ENCODE data around the gene KRTAP10-9.
"Not testable (repeated sequence)": the region's sequence is repeated elsewhere in the genome, so short reads cannot be mapped to it uniquely, and the experiment has no call there.

KRTAP10-9 gene

DNA sequence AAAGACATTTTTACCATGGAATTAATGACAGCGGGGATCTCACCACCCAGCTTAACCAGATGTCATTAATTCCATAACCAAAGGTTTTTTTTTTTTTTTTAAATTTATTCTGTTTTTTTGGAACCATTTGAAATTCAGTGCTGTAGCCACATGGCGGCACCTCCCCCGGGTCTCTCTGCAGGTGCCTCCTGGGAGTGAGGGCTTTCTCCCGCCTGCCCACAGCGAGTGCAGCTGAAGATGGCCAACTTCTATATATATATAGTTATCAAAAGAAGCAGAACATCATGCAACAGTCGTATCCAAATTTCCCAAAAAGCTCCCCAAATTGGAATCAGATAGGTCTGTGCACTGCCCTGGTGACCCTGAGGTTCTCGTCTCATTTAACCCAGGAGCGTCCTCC, 11.4 kb upstream of the KRTAP10-9 start:
- no peak for DNase-seq (ENCODE audit: low read depth)

DNA sequence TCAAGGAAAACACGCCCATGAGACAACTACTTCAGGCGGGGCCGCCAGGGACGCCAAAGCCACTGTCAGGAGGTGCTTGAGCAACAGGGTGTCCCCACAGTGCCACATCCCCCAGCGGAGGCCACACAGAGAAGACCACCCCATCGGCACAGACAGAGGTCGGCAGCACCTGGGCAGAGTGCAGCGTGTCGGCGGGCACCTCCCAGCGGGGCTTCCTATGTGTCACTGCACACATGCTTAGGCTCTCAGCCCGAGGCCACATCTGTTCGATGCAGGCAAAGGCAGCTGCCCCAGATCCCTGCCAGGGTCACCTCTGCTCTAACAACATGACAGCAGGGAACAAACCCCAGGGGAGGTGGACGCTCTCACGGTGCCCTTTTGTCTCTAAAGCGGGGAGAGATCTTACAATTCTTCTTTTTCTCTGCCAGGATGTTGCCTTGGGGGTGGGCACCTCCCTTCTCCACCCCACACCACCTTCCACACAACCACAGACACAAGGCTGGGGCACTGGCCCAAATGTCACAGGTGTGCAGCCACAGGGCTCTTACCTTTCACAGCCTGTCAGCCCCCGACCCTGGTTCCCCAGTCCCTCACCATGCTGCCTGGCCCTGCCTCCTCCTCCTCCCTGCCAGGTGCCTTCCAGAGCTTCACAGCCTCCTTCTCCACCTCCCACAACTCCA, 10.8 kb upstream of the KRTAP10-9 start:
- no peak for DNase-seq (ENCODE audit: low read depth)

DNA sequence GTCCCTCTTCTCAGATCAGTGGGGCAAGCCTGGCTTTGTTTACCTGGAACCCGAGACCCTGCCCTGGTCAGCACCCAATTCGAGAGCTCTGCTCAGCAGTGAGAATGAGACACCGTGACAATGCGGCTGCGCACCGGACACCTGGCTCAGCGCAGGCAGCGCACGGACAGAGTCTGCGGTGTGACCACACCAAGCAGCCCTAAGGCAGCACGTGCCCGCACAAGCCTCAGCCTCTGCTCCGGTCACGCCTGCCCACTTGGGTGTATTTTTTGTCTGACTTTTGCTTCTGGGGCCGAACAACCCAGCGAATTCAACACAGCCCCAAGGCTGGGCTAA, 10.3 kb upstream of the KRTAP10-9 start:
- no peak for DNase-seq (ENCODE audit: low read depth)

DNA sequence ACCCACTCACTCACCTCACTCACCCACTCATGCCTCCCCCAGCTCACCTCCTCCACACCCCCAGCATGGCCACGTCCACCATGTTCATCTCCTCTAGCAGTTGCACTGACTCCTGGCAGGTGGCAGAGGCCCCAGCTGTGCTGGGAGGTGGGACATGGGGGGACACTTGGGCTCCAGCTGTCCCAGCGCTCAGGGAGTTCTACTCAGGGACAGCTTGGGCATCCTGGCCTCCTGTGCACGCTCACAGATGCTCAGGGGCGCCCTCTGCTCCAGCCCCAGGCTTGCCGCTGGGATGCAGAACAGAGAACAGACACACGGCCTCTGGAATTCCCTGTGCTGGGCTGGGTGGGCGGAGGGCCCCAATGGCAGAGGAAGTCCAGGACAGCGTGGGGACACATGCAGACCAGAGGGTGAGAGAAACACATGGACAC, 9.8 kb upstream of the KRTAP10-9 start:
- DNase-seq (ENCODE audit: low read depth), result no peak

DNA sequence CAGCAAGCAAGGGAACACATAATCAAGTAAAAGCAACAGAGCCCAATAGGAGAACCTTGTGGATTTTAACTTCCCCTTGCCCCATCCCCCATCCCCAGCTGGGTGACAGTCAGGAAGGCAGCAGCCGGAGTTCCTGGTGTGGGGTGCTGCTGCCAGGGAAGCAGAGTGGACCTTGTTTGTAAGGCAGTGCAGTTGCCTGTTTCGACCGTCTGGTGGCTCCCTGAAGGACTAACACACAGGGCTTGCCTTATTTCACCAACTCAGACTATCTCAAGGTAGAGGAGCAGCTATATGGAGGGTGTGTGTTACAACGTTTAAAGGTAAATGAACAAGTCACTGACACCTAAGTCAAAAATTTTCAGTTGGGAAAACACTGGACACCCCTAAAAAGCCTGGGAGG, 8.4 kb upstream of the KRTAP10-9 start:
- DNase-seq (ENCODE audit: low read depth), result no peak

DNA sequence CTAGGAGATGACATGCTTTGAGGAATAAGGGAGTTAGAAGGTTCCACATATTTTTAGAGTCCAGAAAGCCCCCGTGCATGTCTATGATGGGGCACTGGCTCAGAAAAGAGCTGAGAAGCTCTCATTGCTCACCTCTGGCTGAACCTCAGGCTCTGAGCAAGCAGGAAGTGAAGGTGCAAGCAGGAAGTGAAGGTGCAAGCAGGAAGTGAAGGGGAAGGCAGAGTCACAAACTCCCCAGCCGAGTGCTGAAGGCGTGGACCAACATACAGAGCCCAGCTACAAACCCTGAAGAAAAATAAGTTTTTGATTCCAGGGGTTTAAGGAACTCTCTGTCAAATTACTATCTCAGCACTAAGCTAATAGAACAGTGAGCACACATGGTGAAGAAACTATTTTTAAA, 8.0 kb upstream of the KRTAP10-9 start:
- DNase-seq (ENCODE audit: low read depth), result no peak

DNA sequence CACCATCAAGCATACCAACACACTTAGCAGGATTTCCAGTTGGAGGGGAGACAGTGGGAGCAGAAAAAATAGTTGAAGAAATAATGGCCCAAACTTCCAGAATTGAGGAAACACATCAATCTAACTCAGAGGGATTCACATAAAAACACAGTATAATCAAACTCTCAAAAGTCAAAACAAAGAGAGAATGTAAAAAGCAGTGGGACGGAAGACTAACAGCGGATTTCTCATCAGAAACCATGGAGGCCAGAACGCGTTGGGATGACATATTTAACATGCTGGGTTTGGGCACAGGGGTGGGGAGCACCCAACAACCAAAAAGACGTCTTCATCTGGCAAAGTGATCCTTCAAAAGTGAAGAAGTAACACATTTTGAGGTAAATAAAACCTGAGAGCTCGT, 7.0 kb upstream of the KRTAP10-9 start:
- DNase-seq (ENCODE audit: low read depth), result no peak

DNA sequence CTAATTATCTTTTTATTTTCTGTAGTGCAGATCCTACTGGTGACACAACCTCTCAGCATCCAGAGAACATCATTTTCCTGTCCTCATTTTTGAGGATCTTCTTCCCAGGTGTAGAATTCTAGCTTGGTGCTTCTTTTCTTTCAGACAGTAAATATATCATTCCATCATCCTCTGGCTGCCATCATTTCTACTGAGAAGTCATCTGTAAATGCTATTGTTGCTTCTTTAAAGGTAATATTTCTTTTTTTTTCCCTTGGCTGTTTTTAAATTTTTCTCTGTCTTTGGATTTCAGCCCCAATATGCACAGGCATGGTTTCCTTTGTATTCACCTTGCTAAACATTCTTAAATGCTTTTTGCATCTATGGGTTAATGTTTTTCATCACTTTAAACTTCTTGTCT, 3.3 kb upstream of the KRTAP10-9 start:
- DNase-seq (ENCODE audit: low read depth), result no peak

DNA sequence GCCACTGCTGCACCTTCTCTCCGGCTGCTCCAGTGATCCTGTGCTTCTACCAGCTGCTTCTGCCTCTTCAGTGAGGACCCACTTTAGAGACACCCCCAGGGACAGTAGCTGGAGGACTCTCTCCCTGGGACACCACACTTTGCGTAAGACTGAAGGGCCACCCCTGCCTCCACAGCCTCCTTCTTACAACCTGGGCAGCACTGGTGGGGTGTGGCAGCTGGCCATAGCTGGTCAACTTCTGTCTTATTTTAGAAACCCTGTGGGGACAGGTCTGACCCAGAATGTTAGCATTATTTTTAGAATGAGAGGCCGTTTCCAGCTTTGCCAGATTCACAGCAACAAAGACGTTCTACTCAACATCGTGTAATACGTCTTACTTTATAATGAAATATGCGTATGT, 1.1 kb upstream of the KRTAP10-9 start:
- no peak for DNase-seq (ENCODE audit: low read depth)

DNA sequence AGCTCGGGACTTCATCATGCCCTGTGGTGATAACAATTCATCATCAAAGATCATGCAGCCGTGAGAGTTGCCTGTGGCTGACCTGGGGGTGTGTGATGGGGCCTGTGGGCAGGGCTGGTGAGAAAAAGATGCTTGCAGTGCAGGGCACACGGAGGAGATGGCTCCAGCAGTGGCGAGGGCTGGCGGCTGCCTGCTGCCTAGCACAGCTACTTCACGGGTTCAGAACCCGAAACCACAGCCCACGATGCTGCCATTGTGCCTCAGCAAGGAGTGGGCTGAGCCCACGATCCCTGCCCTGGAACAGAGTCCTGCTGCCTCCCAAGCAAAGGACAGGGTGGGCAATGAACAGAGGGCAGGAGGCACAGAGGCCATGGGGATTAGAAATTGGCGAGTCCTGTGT, 631 bp upstream of the KRTAP10-9 start:
- DNase-seq (ENCODE audit: low read depth), result no peak

DNA sequence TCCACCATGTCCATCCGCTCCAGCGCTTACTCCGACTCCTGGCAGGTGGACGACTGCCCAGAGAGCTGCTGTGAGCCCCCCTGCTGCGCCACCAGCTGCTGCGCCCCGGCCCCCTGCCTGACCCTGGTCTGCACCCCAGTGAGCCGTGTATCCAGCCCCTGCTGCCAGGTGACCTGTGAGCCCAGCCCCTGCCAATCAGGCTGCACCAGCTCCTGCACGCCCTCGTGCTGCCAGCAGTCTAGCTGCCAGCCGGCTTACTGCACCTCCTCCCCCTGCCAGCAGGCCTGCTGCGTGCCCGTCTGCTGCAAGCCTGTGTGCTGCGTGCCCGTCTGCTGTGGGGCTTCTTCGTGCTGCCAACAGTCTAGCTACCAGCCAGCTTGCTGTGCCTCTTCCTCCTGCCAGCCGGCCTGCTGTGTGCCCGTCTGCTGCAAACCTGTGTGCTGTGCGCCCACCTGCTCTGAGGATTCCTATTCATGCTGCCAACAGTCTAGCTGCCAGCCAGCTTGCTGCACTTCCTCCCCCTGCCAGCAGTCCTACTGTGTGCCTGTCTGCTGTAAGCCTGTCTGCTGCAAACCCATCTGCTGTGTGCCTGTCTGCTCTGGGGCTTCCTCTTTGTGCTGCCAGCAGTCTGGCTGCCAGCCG, 409 bp downstream of the KRTAP10-9 start:
- not testable (repeated sequence) for DNase-seq (ENCODE audit: low read depth)

DNA sequence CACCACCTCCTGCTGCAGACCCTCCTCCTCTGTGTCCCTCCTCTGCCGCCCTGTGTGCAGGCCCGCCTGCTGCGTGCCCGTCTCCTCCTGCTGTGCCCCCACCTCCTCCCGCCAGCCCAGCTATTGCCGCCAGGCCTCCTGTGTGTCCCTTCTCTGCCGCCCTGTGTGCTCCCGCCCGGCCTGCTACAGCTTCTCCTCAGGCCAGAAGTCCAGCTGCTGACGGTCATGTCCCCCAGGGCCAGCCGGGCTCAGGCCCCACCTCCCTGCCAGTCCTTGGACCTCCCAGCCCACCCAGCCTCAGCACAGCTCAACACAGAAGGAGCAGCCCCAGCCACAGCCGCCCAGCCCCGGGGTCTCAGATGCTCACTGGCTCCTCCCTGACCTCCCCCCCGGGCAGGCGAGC, 939 bp downstream of the KRTAP10-9 start:
- DNase-seq (ENCODE audit: low read depth), result not testable (repeated sequence)

DNA sequence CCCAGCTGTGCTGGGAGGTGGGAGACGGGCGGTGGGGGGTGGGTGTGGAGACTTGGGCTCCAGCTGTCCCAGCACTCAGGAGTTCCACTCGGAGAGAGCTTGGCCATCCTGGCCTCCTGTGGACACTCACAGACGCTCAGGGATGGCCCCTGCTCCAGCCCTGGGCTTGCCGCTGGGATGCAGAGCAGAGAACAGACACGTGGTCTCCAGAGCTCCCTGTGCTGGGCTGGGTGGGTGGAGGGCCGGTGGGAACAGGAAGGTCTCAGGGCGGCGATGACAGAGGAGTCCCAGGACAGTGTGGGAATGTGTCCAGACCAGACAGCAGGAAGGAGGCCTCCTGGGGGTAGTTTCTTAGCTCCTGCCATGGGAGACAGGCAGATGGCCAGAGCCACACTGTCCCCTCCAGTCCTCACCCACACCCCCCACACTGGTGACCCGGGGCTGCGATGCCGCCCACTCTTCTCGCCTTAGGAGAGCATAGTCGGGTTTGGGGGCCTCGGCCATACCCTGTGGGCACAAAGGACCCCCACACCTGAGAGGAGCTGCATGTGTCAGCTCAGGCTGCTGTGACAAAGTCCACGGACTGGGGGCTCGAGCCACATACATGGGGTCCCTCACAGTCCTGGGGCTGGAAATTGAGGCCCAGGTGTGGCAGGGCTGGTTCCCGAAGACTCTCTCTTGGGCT, 2.0 kb downstream of the KRTAP10-9 start:
- DNase-seq (ENCODE audit: low read depth), result no peak

DNA sequence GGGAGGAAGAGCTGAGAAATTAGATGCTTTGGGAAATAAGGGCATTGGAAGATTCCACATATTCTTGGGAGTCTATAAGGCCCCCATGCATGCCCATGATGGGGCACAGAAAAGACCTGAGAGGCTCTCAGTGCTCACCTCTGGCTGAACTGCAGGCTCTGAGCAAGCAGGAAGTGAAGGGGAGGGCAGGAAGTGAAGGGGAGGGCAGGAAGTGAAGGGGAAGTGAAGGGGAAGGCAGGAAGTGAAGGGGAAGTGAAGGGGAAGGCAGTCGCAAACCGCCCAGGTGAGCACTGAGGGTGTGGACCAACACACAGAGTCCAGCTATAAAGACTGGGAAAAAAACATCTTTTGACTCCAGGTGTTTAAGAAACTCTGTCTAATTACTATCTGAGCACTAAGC, 3.5 kb downstream of the KRTAP10-9 start:
- no peak for DNase-seq (ENCODE audit: low read depth)

DNA sequence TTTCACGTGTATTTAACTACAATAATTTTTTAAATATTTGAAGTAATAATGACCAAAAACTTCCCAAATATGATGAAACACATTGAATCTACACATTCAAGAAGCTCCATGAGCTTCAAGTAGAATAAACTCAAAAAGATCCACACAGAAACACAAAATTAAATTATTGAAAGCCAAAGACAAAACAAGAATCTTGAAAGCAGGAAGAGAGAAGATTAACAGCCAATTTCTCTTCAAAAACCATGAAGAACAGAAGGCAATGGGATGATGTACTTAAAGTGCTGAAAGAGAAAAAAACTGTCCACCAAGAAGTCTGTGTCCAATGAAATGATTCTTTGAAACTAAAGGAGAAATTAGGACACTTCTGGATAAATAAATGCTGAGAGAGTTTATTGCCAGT, 5.2 kb downstream of the KRTAP10-9 start:
- no peak for DNase-seq (ENCODE audit: low read depth)

DNA sequence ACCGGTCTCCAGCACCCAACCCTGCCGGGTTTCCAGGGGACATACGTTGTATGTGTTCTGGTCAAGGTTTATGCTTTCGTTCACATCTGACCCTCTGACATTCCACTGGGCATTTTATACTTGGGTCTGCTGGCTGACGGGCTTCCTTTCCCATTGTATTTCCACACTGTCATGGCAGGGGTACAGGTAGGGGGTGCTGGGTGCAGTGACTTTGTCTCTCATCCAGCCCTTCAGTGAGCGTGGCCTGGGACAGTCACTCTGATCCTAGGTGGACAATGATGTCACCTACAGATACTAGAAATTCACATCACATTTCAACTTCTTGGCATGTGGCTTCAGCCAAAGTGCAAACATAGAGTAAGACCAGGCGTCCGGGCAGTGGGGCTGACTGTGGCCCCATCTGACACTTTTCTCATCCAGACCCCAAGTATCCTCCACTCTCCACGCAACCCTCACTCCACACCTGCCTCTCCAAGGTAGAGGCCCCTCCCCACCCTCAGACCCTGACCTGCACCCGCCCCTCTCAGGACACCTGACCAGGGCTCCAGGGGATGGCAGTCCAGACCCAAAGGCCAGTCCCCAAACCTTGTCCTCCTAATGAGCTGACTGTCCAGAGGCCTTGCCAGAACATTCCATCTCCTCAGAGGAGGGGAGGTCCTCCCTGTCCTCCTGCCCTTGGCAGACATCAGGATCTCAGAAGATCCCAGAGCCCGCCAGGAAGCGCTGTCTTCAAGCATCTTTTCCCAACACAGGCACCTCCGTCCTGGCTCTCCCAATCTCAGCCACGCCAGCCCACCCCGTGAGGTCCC, 9.5 kb downstream of the KRTAP10-9 start:
- DNase-seq (ENCODE audit: low read depth), result no peak

DNA sequence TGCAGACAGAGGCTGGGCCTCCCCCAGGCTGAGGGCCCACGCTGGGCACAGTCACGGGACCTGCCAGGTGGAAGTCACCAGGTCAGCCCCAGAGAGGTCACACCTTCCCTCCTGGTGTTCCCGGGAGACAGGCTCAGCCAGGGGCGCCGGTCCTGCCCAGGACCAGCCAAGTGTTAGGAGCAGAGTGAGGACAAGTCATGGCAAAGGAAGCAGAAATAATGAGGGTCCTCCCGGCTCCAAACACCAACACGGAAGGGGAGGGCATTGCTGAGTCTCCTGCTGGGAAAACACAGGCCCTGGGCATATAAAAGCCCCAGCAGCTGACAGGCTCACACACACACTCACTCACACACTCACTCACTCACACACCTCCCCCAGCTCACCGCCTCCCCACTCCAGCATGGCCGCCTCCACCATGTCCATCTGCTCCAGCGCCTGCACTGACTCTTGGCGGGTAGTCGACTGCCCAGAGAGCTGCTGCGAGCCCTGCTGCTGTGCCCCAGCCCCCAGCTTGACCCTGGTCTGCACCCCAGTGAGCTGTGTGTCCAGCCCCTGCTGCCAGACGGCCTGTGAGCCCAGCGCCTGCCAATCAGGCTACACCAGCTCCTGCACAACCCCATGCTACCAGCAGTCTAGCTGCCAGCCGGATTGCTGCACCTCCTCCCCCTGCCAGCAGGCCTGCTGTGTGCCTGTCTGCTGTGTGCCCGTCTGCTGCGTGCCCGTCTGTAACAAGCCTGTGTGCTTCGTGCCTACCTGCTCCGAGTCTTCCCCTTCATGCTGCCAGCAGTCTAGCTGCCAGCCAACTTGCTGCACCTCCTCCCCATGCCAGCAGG, 10.3 kb downstream of the KRTAP10-9 start, which contains the start of gene KRTAP10-10:
Gene KRTAP10-10 (plus strand): TSS at position 339 of the 833 bp plus-strand sequence. CDS start 62 bp downstream, at position 401.
- no peak for DNase-seq (ENCODE audit: low read depth)

DNA sequence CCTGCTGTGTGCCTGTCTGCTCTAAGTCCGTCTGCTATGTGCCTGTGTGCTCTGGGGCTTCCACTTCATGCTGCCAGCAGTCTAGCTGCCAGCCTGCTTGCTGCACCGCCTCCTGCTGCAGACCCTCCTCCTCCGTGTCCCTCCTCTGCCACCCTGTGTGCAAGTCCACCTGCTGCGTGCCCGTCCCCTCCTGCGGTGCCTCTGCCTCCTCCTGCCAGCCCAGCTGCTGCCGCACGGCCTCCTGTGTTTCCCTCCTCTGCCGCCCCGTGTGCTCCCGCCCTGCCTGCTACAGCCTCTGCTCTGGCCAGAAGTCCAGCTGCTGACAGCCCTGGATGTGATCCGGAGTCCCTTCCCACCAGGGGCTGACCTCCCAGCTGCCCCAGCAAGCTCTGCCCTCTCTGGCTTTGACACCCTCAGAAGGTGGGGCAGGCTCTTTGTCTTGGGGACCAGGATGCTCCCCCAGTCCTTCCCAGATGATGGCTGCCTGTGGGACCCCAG, 11.0 kb downstream of the KRTAP10-9 start:
- not testable (repeated sequence) for DNase-seq (ENCODE audit: low read depth)

DNA sequence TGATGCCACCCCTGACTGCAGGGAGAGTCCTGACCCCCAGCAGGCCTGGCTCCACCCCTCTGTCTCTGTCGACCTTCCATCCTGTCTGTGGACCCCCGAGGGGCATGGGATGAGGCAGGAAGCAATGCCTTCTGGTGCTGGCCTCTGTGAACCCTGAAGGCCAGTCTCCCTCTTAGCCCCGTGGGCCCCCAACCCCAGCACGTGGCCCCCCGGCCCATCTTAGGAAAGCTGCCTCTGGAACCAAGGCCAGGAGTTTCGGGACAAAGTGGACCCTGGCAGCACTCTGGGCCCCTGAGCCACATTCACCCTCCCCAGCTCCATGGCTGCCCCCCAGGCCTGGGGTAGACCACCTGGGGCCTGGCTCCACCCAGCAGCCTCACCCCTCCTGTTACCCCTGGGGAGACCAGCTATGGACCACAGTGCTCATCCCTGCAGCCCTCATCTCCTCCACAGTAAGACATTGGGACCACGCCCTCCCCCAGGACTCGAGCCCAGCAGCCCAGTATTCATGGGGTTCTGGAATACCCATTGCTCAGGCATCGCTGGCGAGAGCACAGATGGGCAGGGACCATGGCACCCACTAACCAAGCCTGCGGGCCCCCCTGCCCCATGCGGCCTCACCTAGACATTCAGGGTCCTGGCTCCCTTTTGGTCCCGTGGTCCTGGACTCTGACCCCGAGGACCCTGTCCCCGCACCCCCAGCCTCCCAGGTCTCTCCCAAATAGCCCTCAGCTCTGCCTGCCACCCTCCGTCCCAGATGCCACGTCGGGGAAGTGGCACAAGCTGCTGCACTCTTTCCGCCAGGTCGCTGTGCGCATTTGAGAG, 11.8 kb downstream of the KRTAP10-9 start:
- not testable (repeated sequence) for DNase-seq (ENCODE audit: low read depth)

DNA sequence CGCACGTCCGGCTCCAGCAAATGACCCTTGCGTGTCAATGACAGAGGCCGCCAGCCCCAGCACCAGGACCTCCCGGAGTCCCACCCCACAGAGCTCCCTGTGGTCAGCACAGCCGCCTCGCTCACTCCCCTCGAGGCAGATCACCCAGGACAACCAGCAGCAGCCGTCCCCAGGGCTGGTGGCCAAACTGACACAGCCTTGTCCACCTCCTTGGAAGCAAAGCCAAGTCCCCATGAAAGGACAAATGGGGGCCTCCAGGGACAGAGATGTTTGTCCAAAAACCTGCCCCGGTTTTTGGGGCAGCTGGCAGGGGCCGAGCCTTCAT, 12.4 kb downstream of the KRTAP10-9 start:
- no peak for DNase-seq (ENCODE audit: low read depth)

DNA sequence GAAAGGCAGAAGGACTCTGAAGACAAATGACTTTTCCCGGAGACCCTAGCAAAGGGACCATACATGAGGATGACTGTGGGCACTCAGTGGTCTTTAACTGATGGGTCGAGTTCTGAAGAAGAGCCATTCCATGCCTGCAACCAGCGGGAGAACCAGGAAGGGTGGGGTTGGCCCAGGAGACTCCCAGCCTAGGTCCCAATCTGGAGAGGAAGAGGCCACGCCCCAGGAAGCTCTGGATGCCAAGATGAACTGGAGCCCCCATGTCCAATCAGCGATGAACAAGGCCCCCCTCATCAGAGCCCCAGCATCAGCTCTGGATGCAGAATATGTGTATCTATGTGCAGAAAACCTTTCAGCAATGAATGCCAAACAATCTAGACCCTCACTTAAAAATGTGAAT, 13.9 kb downstream of the KRTAP10-9 start:
- no peak for DNase-seq (ENCODE audit: low read depth)

Measured in CMK (cell line).